Astrocyte of the cerebellum (primary cell): ENCODE measurements around the gene TMCO4.
A peak's percentile ranks its signal among the peaks of the same experiment; 100 is the strongest.

ENCODE experiments used
- DNase-seq: peaks from one replicate; pipeline ENCODE4 v3.0.0-alpha.2; 2011; ENCODE audit warnings: low read depth
- H3K4me3 ChIP-seq: 2 replicates; pipeline ENCODE4 v1.5.1; 2011; ENCODE audit warnings: mild to moderate bottlenecking, low read depth, low read length, moderate library complexity
- CTCF ChIP-seq: IDR thresholded peaks from 2 replicates; pipeline ENCODE4 v1.5.1; 2012; ENCODE audit warnings: low read length, low read depth, moderate library complexity, mild to moderate bottlenecking; ENCODE audit errors: missing control alignments
- in situ Hi-C: cut with HindIII; loops from 2 replicates; pipeline ENCODE4 v1.10.0; 2017; ENCODE audit warnings: low sequenced_read_pairs

The TMCO4 gene

GRCh38 chr1:19664453-19665185 lies 135.1 kb downstream of the TMCO4 start, which contains the start of gene HTR6:
TSS of gene HTR6 (plus strand) at chr1:19664875. CDS start at chr1:19665754, 879 bp downstream.
- no peak for DNase-seq
- no peak for TF ChIP-seq CTCF

GRCh38 chr1:19662313-19662712 lies 137.4 kb downstream of the TMCO4 start:
- no peak overlapping the region for H3K4me3 ChIP-seq
- no peak for DNase-seq
- in situ Hi-C loops, result no loop called here
- TF ChIP-seq CTCF, result no peak

More at GRCh38 chr1:19664453-19665185, 135.1 kb downstream of the TMCO4 start, which contains the start of gene HTR6:
- H3K4me3 ChIP-seq, result peak within 1 kb of the TSS; percentile 24
- in situ Hi-C loops, result loop anchor here (5.0 kb wide), 1 partner anchor 43 kb away; no protein-coding TSS in a partner anchor

- TF ChIP-seq CTCF, result peak; percentile 57
- peak; percentile 49 for DNase-seq
- in situ Hi-C loops, result no loop called here
- H3K4me3 ChIP-seq, result no peak overlapping the region
Observed at GRCh38 chr1:19661721-19662228, 137.9 kb downstream of the TMCO4 start.

- no peak overlapping the region for H3K4me3 ChIP-seq
- in situ Hi-C loops, result no loop called here
Observed at GRCh38 chr1:19658186-19658585, 141.5 kb downstream of the TMCO4 start.

GRCh38 chr1:19657511-19657910 lies 142.2 kb downstream of the TMCO4 start:
- H3K4me3 ChIP-seq, result no peak overlapping the region
- no peak for TF ChIP-seq CTCF
- DNase-seq, result no peak
- in situ Hi-C loops, result no loop called here

More at GRCh38 chr1:19658186-19658585, 141.5 kb downstream of the TMCO4 start:
- no peak for TF ChIP-seq CTCF
- DNase-seq, result no peak

- no peak overlapping the region for H3K4me3 ChIP-seq
- in situ Hi-C loops, result no loop called here
- DNase-seq, result no peak
- no peak for TF ChIP-seq CTCF
Observed at GRCh38 chr1:19656780-19657466, 142.8 kb downstream of the TMCO4 start.
